ENCODE measurements around the gene SMC6.

DNA sequence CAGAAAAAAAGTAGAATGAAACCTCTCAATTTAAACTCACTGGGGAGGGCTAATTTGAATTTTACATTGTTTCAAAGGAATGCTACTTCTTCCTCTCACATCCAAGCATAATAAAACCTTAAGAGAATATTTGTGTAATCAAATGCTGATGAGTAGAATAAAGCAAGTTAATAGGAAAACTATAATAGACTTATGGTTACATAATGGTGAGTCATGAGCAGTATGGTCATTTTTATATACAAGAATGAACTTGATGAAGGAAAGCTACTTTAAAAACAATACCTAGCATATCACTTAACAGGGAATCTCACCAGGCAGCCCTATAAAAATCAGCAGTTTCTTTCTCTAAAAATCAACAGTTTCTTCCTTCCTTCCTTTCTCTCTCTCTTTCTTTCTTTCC lies 132.8 kb downstream of the SMC6 start:
- TF ChIP-seq CTCF (IDR thresholded peaks at IDR 0.05) = no peak
- TF ChIP-seq POLR2A (IDR thresholded peaks at IDR 0.05) = no peak
- no peak for TF ChIP-seq EP300 (IDR thresholded peaks at IDR 0.05)
- no peak for TF ChIP-seq POLR2AphosphoS5 (IDR thresholded peaks at IDR 0.05)
